ENCODE data around the gene DHX35. TPM values are rescaled to one million over a fixed set of nuclear protein-coding genes. Genes with fewer than 3 reads are reported as not detected.
"Not testable (repeated sequence)": the region's sequence is repeated elsewhere in the genome, so short reads cannot be mapped to it uniquely, and the experiment has no call there.

DHX35 gene
- total RNA-seq, 1 donor: 8.9 TPM

- no peak for DNase-seq (ENCODE audit: low read depth)
- TF ChIP-seq CTCF (IDR thresholded peaks at IDR 0.05; ENCODE audit: insufficient read depth, low read length): no peak
- no peak overlapping the region for H3K4me3 ChIP-seq (ENCODE audit: low read depth, low read length)
These were observed 4.1 kb upstream of the DHX35 start for GRCh38 chr20:38957915-38958485.

- DNase-seq (ENCODE audit: low read depth); H3K4me3 ChIP-seq (ENCODE audit: low read depth, low read length): not testable (repeated sequence)
These were observed 1.9 kb upstream of the DHX35 start for GRCh38 chr20:38960187-38960687.

- peak overlapping the region; percentile 80 for H3K4me3 ChIP-seq (ENCODE audit: low read depth, low read length)
- TF ChIP-seq CTCF (IDR thresholded peaks at IDR 0.05; ENCODE audit: insufficient read depth, low read length): no peak
- no peak for DNase-seq (ENCODE audit: low read depth)
These were observed 557 bp upstream of the DHX35 start for GRCh38 chr20:38961530-38962043.

- TF ChIP-seq CTCF (IDR thresholded peaks at IDR 0.05; ENCODE audit: insufficient read depth, low read length): no peak
- no peak for DNase-seq (ENCODE audit: low read depth)
- peak overlapping the region; percentile 93 for H3K4me3 ChIP-seq (ENCODE audit: low read depth, low read length)
These were observed 821 bp downstream of the DHX35 start for GRCh38 chr20:38962928-38963401.

GRCh38 chr20:38963745-38964144, 1.6 kb downstream of the DHX35 start:
- DNase-seq (ENCODE audit: low read depth): no peak
- no peak overlapping the region for H3K4me3 ChIP-seq (ENCODE audit: low read depth, low read length)
- TF ChIP-seq CTCF (IDR thresholded peaks at IDR 0.05; ENCODE audit: insufficient read depth, low read length): no peak

- no peak for DNase-seq (ENCODE audit: low read depth)
- no peak overlapping the region for H3K4me3 ChIP-seq (ENCODE audit: low read depth, low read length)
- TF ChIP-seq CTCF (IDR thresholded peaks at IDR 0.05; ENCODE audit: insufficient read depth, low read length): no peak
These were observed 3.1 kb downstream of the DHX35 start for GRCh38 chr20:38965264-38965663.

GRCh38 chr20:38968090-38968489, 5.9 kb downstream of the DHX35 start:
- no peak for DNase-seq (ENCODE audit: low read depth)
- no peak overlapping the region for H3K4me3 ChIP-seq (ENCODE audit: low read depth, low read length)
- TF ChIP-seq CTCF (IDR thresholded peaks at IDR 0.05; ENCODE audit: insufficient read depth, low read length): no peak

Data from fibroblast of the aortic adventitia (primary cell).